ENCODE data around the gene DCTN1. TPM values are rescaled to one million over a fixed set of nuclear protein-coding genes. Genes with fewer than 3 reads are reported as not detected.

The DCTN1 gene
- total and polyA plus RNA-seq, 8 donors, result 121 to 162 (median 151) TPM

DNA sequence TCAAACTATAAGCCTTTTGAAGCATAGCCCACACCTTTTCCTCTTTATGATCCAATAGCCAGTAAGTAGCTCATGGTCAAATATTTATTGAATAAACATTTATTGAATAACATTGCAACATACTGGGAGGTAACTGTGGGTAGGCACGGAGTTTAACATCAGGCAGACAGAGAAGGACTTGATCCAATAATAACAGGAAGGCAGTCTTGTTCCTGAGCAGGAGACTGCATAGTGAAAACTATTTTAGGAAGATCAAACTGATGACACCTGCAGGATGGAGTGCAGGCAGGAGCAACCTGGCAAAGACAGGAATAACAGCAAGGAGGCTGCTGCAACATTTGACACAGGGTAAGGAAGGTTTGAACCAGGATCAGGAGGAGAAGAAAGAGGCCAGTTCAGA, 3.1 kb upstream of the DCTN1 start:
- peak in 1 of 4 donors; percentile 9 for DNase-seq
- peaks cover 14 to 80% of the 10 kb centered on the region in 2 donors for H3K4me1 ChIP-seq
- peak overlapping the region in 1 of 2 donors; percentile 60 for H3K27ac ChIP-seq
- peaks cover 0 to 8% of the 10 kb centered on the region in 2 donors for H3K36me3 ChIP-seq
- TF ChIP-seq, protein P1, sequence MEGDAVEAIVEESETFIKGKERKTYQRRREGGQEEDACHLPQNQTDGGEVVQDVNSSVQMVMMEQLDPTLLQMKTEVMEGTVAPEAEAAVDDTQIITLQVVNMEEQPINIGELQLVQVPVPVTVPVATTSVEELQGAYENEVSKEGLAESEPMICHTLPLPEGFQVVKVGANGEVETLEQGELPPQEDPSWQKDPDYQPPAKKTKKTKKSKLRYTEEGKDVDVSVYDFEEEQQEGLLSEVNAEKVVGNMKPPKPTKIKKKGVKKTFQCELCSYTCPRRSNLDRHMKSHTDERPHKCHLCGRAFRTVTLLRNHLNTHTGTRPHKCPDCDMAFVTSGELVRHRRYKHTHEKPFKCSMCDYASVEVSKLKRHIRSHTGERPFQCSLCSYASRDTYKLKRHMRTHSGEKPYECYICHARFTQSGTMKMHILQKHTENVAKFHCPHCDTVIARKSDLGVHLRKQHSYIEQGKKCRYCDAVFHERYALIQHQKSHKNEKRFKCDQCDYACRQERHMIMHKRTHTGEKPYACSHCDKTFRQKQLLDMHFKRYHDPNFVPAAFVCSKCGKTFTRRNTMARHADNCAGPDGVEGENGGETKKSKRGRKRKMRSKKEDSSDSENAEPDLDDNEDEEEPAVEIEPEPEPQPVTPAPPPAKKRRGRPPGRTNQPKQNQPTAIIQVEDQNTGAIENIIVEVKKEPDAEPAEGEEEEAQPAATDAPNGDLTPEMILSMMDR (IDR thresholded peaks at IDR 0.05), result no peak
- intact Hi-C loops (cut with DNase I), result no loop called here
- H3K4me3 ChIP-seq, result no peak overlapping the region
- H3K9me3 ChIP-seq, result no peaks in the 10 kb centered on the region
- no peaks in the 10 kb centered on the region for H3K27me3 ChIP-seq
- ATAC-seq, result peak; percentile 74

DNA sequence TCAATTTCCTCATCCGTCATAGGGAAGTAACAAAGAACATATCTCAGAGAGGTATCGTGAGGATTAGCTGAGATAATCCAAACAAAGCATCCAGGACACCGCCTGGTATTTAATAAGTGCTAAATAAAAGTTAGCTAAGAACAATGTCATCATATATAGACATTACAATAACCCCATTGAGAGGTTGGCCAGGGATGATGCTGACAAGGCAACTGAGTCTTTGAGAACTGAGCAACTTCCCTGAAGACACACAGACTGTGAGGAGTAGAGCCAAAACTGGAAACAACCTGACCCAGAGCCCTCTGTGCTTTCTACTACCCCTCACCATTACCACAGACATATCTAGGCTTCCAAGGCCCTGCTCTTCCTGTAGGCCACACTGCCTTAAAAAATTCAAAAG, 1.6 kb upstream of the DCTN1 start:
- TF ChIP-seq, protein P1 (IDR thresholded peaks at IDR 0.05), result no peak
- Histone ChIP-seq H3K27me3 (no peaks in the 10 kb centered on the region), H3K36me3 (peaks cover 0 to 23% of the 10 kb centered on the region in 2 donors), H3K4me1 (peaks cover 14 to 66% of the 10 kb centered on the region in 2 donors), H3K27ac (no peak overlapping the region), H3K4me3 (no peak overlapping the region), H3K9me3 (no peaks in the 10 kb centered on the region)
- no peak for ATAC-seq
- no peak for DNase-seq
- intact Hi-C loops (cut with DNase I), result no loop called here

DNA sequence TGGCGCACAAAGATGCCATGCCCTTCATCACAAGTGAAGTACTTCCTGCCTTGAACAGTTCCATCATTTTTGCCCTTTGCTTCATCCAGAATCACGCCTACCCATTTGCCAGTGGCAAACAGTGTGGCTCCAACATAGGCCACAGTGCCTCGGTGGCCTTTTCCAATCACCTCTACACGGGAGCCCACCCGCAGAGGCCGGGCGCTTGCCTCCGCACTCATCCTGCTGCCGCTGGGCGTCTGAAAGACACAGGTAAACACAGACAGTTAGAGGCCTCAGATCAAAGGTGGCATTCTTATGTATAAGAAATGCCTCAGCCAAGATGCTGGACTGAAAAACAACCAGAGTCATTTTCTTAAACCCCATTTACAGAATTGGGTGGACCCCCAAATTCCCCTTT, 2.1 kb downstream of the DCTN1 start:
- peaks cover 14 to 36% of the 10 kb centered on the region in 2 donors for H3K4me1 ChIP-seq
- ATAC-seq, result no peak
- intact Hi-C loops (cut with DNase I), result no loop called here
- TF ChIP-seq, protein P1 (IDR thresholded peaks at IDR 0.05), result no peak
- H3K27ac ChIP-seq, result no peak overlapping the region
- no peak for DNase-seq
- no peak overlapping the region for H3K4me3 ChIP-seq
- no peaks in the 10 kb centered on the region for H3K27me3 ChIP-seq
- H3K9me3 ChIP-seq, result no peaks in the 10 kb centered on the region
- peaks cover 0 to 29% of the 10 kb centered on the region in 2 donors for H3K36me3 ChIP-seq

DNA sequence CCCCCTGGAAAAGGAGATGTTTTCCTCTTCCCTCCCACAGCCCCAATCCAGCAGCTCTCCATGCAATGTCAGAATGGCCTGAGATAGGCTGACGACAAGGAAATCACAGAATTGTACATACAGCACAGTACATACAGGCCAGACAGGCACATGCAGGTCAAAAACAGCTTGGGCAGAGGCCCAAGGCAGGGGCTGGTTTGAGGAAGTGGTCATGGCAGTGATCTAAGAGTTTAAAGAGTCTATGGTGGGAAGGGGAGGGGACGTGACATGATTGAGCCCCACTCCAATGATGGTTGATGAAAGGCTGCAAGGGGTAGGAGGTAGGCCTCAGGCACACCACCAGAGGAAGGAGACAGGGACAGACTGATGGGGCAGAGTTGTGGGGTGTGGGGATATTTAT, 4.3 kb downstream of the DCTN1 start:
- TF ChIP-seq, protein P1 (IDR thresholded peaks at IDR 0.05), result no peak
- intact Hi-C loops (cut with DNase I), result no loop called here
- Histone ChIP-seq H3K27me3 (no peaks in the 10 kb centered on the region), H3K36me3 (peaks cover 0 to 42% of the 10 kb centered on the region in 2 donors), H3K4me3 (no peak overlapping the region), H3K27ac (no peak overlapping the region), H3K4me1 (peaks cover 8 to 22% of the 10 kb centered on the region in 2 donors), H3K9me3 (no peaks in the 10 kb centered on the region)
- ATAC-seq (no peak), DNase-seq (no peak)

DNA sequence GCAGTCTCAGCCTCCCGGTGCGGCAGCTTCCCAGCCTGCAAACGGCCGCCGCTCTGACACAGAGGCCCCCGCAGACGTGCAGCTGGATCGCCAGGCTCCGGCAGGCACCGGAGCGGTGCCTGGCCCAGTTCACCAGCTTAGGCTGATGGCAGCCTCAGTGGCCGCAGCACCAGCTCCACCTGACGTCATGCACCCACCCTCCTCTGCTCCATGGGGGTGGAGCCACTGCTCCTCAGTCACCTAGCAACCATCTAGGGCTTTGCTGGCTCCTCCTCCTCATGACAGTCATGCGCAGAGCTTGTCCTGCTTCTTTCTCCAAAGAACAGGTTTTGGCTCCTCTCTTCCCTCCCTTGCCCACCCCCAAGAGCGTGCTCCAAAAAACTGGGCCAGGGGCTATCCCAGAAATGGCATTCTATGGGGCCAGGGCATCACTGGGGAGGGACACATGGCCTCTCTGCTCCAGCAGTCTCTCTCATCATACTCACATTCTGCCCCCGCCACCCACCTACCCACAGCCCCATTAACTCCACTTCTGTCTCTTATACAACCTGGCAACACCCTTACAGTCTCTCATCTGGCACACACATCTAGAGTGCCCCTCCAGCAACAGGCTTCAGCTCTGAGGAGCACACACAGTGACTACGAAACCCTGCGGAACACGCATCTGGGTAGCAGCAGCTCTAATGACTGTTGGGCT, 5.5 kb downstream of the DCTN1 start:
- peak in 3 of 4 donors; percentile 20 to 77 (median 49) for DNase-seq
- intact Hi-C loops (cut with DNase I), result no loop called here
- no peaks in the 10 kb centered on the region for H3K9me3 ChIP-seq
- H3K27me3 ChIP-seq, result no peaks in the 10 kb centered on the region
- no peak overlapping the region for H3K27ac ChIP-seq
- peaks cover 0 to 54% of the 10 kb centered on the region in 2 donors for H3K36me3 ChIP-seq
- no peak overlapping the region for H3K4me3 ChIP-seq
- H3K4me1 ChIP-seq, result peaks cover 0 to 10% of the 10 kb centered on the region in 2 donors
- TF ChIP-seq, protein P1 (IDR thresholded peaks at IDR 0.05), result no peak
- ATAC-seq, result peak; percentile 86
